SK-N-SH (cell line): ENCODE data around the gene JAKMIP1.

Source experiments
- EZH2phosphoT487 ChIP-seq: fragments of 200-600 bp; sonication (generic); IDR thresholded peaks from 2 replicates; pipeline ENCODE4 v1.6.1; 2017; ENCODE audit warnings: low read depth, mixed run types, mild to moderate bottlenecking, antibody characterized with exemption, moderate library complexity, borderline replicate concordance
- GABPA ChIP-seq: IDR thresholded peaks from 2 replicates; pipeline ENCODE4 v1.4.0; 2012; ENCODE audit warnings: low read depth, mild to moderate bottlenecking
- NRF1 ChIP-seq: IDR thresholded peaks from 2 replicates; pipeline ENCODE4 v1.6.1; 2012; ENCODE audit warnings: low read depth, mild to moderate bottlenecking, low read length
- POLR2AphosphoS5 ChIP-seq: IDR thresholded peaks from 2 replicates; pipeline ENCODE4 v1.6.1; 2012; ENCODE audit warnings: low read depth, low read length
- USF1 ChIP-seq: IDR thresholded peaks from 2 replicates; pipeline ENCODE4 v1.4.0; 2012; ENCODE audit warnings: low read depth, borderline replicate concordance
- TF ChIP-seq, protein P1 (sequence below): fragments of 200-600 bp; sonication (generic); IDR thresholded peaks from 2 replicates; pipeline ENCODE4 v1.6.1; 2017; ENCODE audit warnings: antibody characterized with exemption, mild to moderate bottlenecking, moderate library complexity

- TF ChIP-seq EZH2phosphoT487: no peak
- TF ChIP-seq, protein P1, sequence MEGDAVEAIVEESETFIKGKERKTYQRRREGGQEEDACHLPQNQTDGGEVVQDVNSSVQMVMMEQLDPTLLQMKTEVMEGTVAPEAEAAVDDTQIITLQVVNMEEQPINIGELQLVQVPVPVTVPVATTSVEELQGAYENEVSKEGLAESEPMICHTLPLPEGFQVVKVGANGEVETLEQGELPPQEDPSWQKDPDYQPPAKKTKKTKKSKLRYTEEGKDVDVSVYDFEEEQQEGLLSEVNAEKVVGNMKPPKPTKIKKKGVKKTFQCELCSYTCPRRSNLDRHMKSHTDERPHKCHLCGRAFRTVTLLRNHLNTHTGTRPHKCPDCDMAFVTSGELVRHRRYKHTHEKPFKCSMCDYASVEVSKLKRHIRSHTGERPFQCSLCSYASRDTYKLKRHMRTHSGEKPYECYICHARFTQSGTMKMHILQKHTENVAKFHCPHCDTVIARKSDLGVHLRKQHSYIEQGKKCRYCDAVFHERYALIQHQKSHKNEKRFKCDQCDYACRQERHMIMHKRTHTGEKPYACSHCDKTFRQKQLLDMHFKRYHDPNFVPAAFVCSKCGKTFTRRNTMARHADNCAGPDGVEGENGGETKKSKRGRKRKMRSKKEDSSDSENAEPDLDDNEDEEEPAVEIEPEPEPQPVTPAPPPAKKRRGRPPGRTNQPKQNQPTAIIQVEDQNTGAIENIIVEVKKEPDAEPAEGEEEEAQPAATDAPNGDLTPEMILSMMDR: no peak
- TF ChIP-seq USF1: no peak
- no peak for TF ChIP-seq GABPA
- TF ChIP-seq POLR2AphosphoS5: peak; percentile 59; the same call in 1 of the 2 replicates
- no peak for TF ChIP-seq NRF1
These were observed 28.0 kb downstream of the JAKMIP1 start for GRCh38 chr4:6172093-6172926.
